Natural killer cell (primary cell): Measurements from ENCODE around the gene PVR. TPM values are rescaled to one million over a fixed set of nuclear protein-coding genes. Genes with fewer than 3 reads are reported as not detected.

Experiments
- ATAC-seq, 3 donors: fragments of 150-1000 bp in 2 of 3; fragments of 200-7000 bp in 1 of 3; cut with Tn5 transposase; 1 replicate in 1 of 3; 2 replicates in 2 of 3; pipeline ENCODE4 v1.10.0; 2021; ENCODE audit warnings: mild to moderate bottlenecking in 2 of 3, moderate library complexity in 2 of 3
- DNase-seq, 2 donors: peaks; one replicate each; pipeline versions ENCODE4 v3.0.0 to v3.0.0-alpha.2; 2013 to 2021; ENCODE audit warnings: mixed read lengths in 1 of 2
- H3K27ac ChIP-seq: one replicate; pipeline ENCODE4 v1.5.1; 2013; ENCODE audit warnings: mild to moderate bottlenecking, low read length
- H3K27me3 ChIP-seq: one replicate; pipeline ENCODE4 v1.6.1; 2013; ENCODE audit warnings: low read length; ENCODE audit not compliant: control insufficient read depth, insufficient read depth
- H3K36me3 ChIP-seq: one replicate; pipeline ENCODE4 v1.6.1; 2013; ENCODE audit warnings: low read length; ENCODE audit not compliant: control insufficient read depth, insufficient read depth
- H3K4me1 ChIP-seq: one replicate; pipeline ENCODE4 v1.6.1; 2013; ENCODE audit warnings: low read length; ENCODE audit not compliant: control insufficient read depth, insufficient read depth
- H3K4me3 ChIP-seq: one replicate; pipeline ENCODE4 v1.5.1; 2013; ENCODE audit warnings: low read length
- H3K9me3 ChIP-seq: one replicate; pipeline ENCODE4 v1.6.1; 2013; ENCODE audit warnings: low read length; ENCODE audit not compliant: control insufficient read depth, insufficient read depth
- H3K27ac Mint-ChIP-seq, 2 donors: one replicate each; pipeline ENCODE4 v1.8.0; 2022; ENCODE audit warnings: mild to moderate bottlenecking in 2 of 2, mixed read lengths in 2 of 2, moderate library complexity in 1 of 2
- H3K27me3 Mint-ChIP-seq, 2 donors: one replicate each; pipeline ENCODE4 v1.8.0; 2022; ENCODE audit warnings: low read depth in 2 of 2, mixed read lengths in 2 of 2
- H3K36me3 Mint-ChIP-seq: one replicate; pipeline ENCODE4 v1.8.0; 2022; ENCODE audit warnings: mixed read lengths
- H3K4me1 Mint-ChIP-seq, 2 donors: one replicate each; pipeline ENCODE4 v1.8.0; 2022; ENCODE audit warnings: mixed read lengths in 2 of 2
- H3K4me3 Mint-ChIP-seq: one replicate; pipeline ENCODE4 v1.8.0; 2022; ENCODE audit warnings: mild to moderate bottlenecking, moderate library complexity, mixed read lengths
- H3K9me3 Mint-ChIP-seq, 2 donors: one replicate each; pipeline ENCODE4 v1.8.0; 2022; ENCODE audit warnings: mixed read lengths in 2 of 2
- WGBS: methylation state at CpG from one replicate; pipeline ENCODE4 v1.1.7; 2013; ENCODE audit warnings: missing lambda C conversion rate; ENCODE audit not compliant: insufficient coverage; 5-methylcytosine and 5-hydroxymethylcytosine counted together
- intact Hi-C: fragments of 100-400 bp; cut with micrococcal nuclease; formaldehyde crosslinking; loops from one replicate; pipeline ENCODE4 v1.14.2; 2022
- total RNA-seq, 4 donors: library from RNA; stranded (reverse); fragments of 120-200 nt in 1 of 4; gene quantifications; one replicate each; pipeline versions ENCODE4 v1.2.3 to v1.2.4, GENCODE V29; 2013 to 2022
- TF ChIP-seq, protein P1 (sequence below): fragments of 200-600 bp; IDR thresholded peaks from one replicate; pipeline ENCODE4 v1.8.0; 2022; ENCODE audit warnings: antibody characterized with exemption

PVR gene
- total RNA-seq, 3 donors from 2014 or later (not counting 1 experiment from before 2014, with no cell fraction given): 6.6 to 12.6 (median 7.9) TPM

DNA sequence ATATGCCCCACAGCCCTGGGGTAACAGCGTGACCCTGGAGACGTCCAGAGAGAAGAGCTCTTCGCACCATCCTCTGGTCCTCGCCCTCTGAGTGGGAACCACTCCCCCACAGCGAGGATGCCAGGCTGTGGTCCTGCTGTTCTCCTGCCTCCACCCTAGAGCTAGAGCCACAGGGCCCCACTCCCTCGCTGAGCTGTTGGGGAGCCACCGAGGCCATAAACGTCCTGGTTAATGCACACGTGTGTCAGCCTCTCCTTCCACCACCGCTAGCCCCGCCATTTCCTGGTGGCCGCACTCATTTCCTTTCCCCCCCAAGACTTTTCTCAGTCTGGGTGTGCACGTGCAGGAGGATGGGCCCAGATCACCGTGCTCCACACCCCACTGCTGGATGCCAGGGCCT, 66.8 kb downstream of the PVR start:
- 30% methylated on average over 14 of the region's 14 CpGs for WGBS
- no peak overlapping the region for H3K4me3 ChIP-seq
- peaks cover 0 to 2% of the 10 kb centered on the region in 2 donors for H3K9me3 Mint-ChIP-seq
- no peaks in the 10 kb centered on the region for H3K36me3 ChIP-seq
- intact Hi-C loops: no loop called here
- peaks cover 5% of the 10 kb centered on the region for H3K9me3 ChIP-seq
- H3K27me3 ChIP-seq: no peaks in the 10 kb centered on the region
- TF ChIP-seq, protein P1, sequence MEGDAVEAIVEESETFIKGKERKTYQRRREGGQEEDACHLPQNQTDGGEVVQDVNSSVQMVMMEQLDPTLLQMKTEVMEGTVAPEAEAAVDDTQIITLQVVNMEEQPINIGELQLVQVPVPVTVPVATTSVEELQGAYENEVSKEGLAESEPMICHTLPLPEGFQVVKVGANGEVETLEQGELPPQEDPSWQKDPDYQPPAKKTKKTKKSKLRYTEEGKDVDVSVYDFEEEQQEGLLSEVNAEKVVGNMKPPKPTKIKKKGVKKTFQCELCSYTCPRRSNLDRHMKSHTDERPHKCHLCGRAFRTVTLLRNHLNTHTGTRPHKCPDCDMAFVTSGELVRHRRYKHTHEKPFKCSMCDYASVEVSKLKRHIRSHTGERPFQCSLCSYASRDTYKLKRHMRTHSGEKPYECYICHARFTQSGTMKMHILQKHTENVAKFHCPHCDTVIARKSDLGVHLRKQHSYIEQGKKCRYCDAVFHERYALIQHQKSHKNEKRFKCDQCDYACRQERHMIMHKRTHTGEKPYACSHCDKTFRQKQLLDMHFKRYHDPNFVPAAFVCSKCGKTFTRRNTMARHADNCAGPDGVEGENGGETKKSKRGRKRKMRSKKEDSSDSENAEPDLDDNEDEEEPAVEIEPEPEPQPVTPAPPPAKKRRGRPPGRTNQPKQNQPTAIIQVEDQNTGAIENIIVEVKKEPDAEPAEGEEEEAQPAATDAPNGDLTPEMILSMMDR: no peak
- H3K4me3 Mint-ChIP-seq: no peak overlapping the region
- DNase-seq (no peak), ATAC-seq (peak in 1 of 3 donors; percentile 10)
- peaks cover 8 to 10% of the 10 kb centered on the region in 2 donors for H3K4me1 Mint-ChIP-seq
- H3K27ac Mint-ChIP-seq: peak overlapping the region in 1 of 2 donors; percentile 13
- H3K27me3 Mint-ChIP-seq: no peaks in the 10 kb centered on the region
- H3K36me3 Mint-ChIP-seq: no peaks in the 10 kb centered on the region
- H3K27ac ChIP-seq: no peak overlapping the region
- peaks cover 11% of the 10 kb centered on the region for H3K4me1 ChIP-seq

DNA sequence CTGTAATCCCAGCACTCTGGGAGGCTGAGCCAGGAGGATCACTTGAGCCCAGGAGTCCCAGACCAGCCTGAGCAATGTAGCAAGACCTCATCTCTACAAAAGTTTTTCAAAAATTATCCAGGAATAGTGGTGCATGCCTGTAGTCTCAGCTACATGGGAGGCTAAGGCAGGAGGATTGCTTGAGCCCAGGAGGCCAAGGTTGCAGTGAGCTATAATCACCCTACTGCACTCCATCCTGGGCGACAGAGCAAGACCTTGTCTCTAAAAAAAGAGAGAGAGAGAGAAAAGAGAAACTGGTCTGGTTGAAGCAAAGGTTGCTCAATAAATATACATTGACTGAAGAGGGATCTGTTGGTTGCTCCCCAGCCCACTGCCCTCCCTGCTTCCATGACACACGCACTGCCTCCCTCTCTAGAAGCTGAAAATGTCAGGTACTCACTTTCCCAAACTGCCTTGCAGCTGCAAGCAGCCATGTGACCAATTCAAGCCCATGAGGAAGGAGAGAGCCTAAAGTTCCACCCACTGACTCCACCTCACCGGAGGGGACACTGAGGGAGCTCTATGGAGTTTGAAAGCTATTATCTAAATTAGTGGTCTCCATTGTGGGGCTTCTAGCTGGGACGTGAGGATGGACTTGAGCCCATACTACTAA, 69.3 kb downstream of the PVR start:
- Histone ChIP-seq H3K36me3 (no peaks in the 10 kb centered on the region), H3K4me3 (no peak overlapping the region), H3K4me1 (peaks cover 11% of the 10 kb centered on the region), H3K27me3 (no peaks in the 10 kb centered on the region), H3K27ac (no peak overlapping the region), H3K9me3 (peaks cover 5% of the 10 kb centered on the region)
- TF ChIP-seq, protein P1: no peak
- 67% methylated on average over 2 of the region's 4 CpGs for WGBS
- Mint-ChIP-seq H3K4me1 (peaks cover 8 to 10% of the 10 kb centered on the region in 2 donors), H3K27me3 (no peaks in the 10 kb centered on the region), H3K4me3 (no peak overlapping the region), H3K36me3 (no peaks in the 10 kb centered on the region), H3K27ac (no peak overlapping the region), H3K9me3 (peaks cover 0 to 2% of the 10 kb centered on the region in 2 donors)
- ATAC-seq: no peak
- intact Hi-C loops: no loop called here
- no peak for DNase-seq

Other genes starting within 250 kb of the PVR start
- gene ZNF285, start 242.3 kb upstream of the PVR start, total RNA-seq: 1 to 10 TPM in 1 of 3 donors, under 1 TPM in 2; 0.82 to 2.2 (median 0.88) TPM
- gene ZNF229, start 195.4 kb upstream of the PVR start, total RNA-seq: under 1 TPM in 2 of 3 donors, not detected in 1; 0.09 to 0.15 TPM
- gene ZNF180, start 143.4 kb upstream of the PVR start, total RNA-seq: 1 to 10 TPM; 6.0 to 8.7 (median 8.0) TPM
- gene CEACAM20, start 114.2 kb upstream of the PVR start, total RNA-seq: not detected
- not detected for gene IGSF23, start 30.3 kb upstream of the PVR start, total RNA-seq
- 1 to 10 TPM; 2.6 to 4.1 (median 2.7) TPM for gene CEACAM19, start 27.6 kb downstream of the PVR start, total RNA-seq
- not detected for gene CEACAM16, start 55.2 kb downstream of the PVR start, total RNA-seq
- gene BCL3, start 104.8 kb downstream of the PVR start, total RNA-seq: 100 to 1,000 TPM; 152 to 199 (median 164) TPM
- gene CBLC, start 134.0 kb downstream of the PVR start, total RNA-seq: not detected
- not detected for gene BCAM, start 165.2 kb downstream of the PVR start, total RNA-seq
- 10 to 100 TPM in 1 of 3 donors, 1 to 10 TPM in 2; 1.6 to 10.3 (median 2.7) TPM for gene NECTIN2, start 202.4 kb downstream of the PVR start, total RNA-seq
- gene TOMM40, start 247.3 kb downstream of the PVR start, total RNA-seq: 10 to 100 TPM; 22.4 to 29.1 (median 23.5) TPM